Measurements from ENCODE around the gene GRK5.

GRK5 gene

GRCh38 chr10:119318411-119319160 lies 111.2 kb downstream of the GRK5 start:
- DNase-seq: no peak

DNA sequence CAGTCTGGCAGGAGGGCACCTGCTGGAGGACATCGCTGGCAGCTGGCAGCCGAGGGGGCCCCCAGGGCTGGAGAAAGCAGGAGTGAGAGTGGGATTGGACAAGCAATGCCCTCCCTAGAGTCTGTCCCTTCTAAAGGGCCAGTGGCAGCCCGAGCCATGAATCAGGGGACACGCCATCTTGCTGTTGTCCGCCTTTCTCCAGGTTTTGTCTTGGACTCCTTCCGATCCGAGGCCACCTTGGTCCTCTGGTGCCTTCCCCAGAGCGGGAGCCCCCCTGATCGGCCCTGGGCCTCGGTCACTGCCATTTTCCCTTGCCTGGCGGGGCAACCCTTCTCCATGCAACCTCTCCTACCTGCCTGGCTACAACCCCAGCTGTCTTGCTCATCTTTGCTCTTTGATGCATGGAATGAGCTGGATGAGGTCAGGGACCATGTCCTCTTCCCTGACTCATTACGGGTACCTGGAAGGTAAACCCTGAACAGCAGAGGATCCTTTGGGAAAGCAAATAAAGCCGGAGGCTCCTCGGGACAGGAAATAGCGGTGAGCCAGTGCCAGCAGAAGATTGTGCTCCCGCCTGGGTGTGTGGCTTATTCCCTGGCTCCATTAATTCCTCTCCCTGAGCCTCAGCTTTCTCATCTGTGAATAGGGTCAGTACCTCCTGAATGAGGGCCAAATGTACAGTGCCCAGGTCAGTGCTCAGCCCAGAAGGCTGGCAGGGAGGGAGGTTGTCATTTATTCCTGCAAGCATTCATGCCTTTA lies 112.0 kb downstream of the GRK5 start:
- no peak for DNase-seq

DNA sequence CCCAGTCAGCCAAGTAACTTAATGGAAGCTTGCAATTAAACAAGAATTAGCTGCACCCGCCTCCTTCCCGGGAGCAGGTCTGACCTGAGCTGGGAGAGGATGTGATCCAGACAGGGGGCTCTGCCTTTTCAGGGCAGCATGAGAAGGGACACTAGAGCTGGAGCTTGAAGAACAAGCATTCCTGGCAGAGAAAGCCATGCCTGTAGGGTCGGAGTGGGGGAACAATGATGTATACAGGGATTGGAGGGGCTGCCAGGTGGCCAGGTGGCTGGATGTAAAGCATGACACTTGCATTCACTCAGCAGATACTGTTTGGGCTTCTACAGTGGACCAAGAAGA lies 112.5 kb downstream of the GRK5 start:
- no peak for DNase-seq

DNA sequence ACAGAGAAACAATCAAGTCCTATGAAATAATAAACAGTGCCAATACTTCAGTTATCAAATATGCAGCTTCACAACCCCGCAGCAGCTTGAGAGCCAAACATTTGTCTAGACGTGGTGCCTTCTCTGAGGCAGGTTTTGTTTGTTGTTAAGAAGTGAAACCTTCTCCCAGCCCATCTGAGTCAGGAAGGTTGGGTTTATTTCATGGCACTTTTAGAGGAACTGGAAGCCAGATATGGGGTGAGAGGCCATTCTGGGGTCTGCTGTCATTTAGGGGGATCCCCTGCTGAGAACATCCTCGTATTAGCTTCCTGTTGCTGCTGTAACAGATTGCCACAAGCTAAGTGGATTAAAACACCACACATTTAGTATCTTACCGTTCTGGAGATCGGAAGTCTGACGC lies 113.6 kb downstream of the GRK5 start:
- no peak for DNase-seq

GRCh38 chr10:119323085-119324016 lies 116.0 kb downstream of the GRK5 start:
- no peak for DNase-seq

DNA sequence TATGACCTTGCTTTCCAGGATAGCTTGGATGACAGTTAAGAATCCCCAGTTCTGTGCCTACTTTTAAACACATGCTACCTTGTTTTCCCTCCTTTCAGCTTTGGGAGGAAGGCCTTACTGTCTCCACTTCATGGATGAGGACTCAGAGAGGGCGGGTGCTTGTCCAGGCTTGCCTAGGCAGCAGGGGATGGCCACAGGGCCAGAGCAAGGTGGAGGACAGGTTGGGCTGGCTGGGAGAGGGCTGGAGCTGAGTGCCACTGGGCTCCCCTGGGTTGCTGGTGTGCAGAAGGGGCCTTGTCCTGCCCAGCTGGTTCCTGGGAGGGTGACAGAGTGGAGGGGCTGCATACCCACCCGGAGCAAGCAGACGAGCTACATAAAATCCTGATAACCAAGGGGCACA lies 117.8 kb downstream of the GRK5 start:
- no peak for DNase-seq

GRCh38 chr10:119326167-119326566 lies 118.8 kb downstream of the GRK5 start:
- no peak for DNase-seq

GRCh38 chr10:119327096-119327745 lies 119.8 kb downstream of the GRK5 start:
- DNase-seq: no peak

DNA sequence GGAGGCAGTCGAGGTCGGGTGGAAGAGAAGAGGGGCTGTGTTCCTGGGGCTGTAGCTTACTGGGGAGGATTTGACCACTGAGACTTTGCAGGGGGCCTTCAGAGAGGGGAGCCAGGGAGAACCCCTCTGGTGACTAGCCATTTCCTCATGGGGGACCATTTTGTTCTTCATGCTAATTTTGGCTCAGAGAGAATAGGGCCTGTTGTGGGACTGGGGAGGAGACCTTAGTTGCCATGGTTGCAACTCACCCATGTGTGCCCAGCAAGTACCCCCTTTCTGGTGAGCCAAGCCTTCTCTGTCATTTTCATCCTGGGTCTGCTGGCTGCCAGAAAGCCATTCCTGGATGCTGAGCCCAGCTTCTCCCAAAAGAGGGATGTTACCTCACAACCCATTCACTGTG lies 120.9 kb downstream of the GRK5 start:
- DNase-seq: no peak

DNA sequence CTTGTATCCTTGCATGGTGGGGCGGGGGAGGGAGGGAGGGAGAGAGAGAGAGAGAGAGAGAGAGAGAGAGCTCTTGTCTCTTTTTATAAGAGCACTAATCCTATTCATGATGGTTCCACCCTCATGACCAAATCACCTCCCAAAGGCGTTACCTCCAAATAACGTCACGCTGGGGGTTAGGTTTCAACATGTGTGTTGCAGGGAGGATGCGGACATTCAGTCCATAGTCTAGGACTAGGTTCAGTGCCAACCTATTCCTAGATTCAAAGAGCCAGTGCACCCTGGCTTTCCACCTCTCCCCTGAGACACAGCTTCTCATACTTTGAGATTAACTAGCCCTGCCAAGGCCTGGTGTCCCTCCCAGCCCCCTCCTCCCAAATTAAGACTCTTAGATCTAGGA lies 123.0 kb downstream of the GRK5 start:
- DNase-seq: no peak

DNA sequence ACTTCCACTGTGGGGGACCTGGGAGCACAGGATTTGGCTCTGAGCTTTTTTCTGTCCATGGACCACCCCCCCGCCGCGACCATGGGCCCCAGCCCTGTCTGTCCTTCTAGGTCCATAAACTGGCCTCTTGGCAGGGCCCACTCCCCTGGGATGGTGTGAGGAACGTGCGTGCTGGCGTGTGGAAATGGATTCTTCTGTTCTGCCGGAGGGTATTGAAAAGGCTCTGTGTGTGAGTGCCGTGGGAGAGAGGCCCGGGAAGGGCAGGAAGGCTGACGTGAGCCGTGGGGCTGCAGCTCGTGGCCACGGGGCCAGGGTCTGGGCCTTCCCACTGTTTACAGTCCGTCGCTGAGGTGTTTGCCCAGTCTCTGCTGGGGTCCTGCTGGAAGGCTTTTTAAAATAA lies 123.7 kb downstream of the GRK5 start:
- DNase-seq: no peak

DNA sequence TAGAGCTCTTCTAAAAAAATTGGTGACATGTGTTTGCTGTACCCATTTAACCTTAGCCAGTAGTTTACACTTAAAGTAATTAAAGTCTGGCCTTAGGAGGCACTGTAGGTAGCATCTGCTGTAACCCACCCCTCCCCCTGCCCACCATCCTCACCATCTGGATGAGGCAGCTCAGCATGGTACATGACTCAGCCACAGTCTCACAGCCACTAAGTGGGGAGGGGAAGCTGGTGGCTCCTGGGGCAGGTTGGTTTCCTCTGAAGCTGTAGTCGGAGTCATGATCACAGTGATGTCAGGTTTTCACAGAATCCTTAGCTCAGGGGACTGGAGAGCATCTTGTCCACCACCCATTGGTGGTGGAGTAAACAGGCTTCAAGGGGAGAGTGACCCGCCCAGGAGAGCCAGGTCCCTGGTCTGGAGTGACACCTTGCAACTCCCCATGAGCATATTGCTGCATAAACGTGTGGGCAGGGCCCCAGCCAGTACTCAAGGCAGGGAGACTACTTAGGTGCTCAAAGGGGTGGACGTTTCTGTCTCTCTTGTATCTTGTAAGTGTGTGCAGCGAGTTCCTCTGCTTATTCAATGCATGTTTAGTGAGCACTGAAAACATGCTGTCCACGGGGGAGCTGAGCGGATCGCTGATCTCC lies 125.9 kb downstream of the GRK5 start:
- DNase-seq: no peak

- no peak for DNase-seq
Measured at GRCh38 chr10:119335671-119336353, 128.4 kb downstream of the GRK5 start.

DNA sequence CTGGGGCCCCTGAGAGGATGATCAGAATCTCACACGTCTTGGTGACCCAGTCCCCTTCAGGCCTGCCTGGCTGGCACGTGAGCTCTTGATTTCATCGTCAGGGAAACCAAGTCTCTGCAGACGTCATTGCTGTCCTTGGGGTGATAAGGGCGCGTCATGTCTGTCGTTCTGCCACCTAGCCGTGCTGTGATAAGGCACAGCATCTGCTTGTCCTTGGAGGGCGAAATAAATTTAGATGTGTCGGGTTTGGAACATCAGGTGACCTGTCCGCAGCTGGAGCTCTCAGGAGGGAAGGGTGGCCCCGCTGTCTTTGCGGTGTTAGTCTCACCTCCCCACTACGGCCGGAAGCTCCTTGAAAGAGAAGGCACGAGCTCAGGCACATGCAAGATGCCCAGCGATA lies 129.2 kb downstream of the GRK5 start:
- no peak for DNase-seq

- DNase-seq: no peak
Measured at GRCh38 chr10:119337223-119337622, 129.9 kb downstream of the GRK5 start.

- no peak for DNase-seq
Measured at GRCh38 chr10:119337796-119338432, 130.5 kb downstream of the GRK5 start.

GRCh38 chr10:119339109-119339508 lies 131.7 kb downstream of the GRK5 start:
- no peak for DNase-seq

DNA sequence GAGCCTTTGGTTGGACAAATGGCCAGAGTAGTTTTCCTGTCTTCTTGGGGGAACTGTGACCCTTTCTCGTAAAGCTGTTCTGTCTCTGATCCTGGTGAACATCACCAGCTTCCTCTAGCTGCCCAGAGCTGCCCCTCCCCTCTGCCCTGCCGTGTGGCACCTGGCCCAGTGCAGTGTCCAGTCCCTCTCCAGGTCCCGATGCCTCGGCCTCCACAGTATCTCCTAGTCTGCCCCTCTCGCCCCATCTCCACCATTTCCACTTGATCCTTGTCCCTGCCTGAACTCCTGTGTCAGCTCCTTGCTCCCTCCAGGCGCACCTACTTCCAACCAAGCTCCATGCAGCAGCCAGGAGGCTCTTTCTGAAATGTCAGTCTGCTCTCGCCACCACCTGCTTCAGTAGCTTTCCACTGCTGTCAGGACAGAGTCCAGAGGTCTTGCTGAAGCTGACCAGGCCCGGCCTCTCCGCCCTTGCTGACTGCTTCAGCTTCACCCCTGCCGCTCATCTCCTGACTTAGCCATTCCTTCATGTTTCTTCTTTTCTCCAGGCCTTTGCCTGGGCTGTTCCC lies 133.6 kb downstream of the GRK5 start:
- DNase-seq: no peak

DNA sequence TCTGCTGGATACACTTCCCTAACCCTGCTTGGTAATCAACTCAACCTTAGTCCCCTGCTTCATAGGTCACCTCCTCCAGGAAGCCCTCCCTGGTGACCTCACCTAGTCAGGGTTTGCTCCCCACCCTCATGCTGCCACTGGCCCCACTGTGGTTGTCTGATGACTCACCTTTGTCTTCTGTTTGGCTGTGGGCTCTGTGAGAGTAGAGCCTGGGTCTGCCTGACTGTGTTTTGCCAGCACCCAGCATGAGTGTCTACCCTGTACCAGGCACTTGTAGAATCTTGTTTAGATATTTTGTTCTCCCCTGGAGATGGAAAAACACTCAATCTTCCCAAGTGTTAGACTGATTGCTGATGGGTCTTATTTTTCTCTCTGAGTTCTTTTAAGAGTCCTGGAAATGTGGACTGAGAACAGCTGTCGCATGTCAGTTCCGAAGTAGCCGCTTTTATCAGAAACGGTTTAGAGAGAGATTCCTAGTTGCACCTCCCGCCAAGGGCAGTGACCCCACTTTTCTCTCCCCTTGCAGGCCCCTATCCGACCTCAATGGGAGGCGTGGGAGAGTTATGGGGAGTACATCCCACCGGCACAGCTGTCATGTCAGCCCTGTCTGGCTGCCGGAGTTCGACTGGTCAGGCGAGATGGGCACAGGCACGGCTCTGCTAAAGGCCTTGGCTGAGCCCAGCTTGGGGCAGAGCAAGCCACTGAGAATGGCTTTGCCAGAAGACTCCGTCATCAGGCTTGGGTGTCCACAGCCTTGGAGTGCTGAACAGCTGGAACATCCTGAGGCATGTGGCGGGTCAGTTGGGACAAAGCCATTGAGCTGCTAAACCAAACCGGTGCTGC lies 134.3 kb downstream of the GRK5 start:
- DNase-seq: peak; percentile 57

DNA sequence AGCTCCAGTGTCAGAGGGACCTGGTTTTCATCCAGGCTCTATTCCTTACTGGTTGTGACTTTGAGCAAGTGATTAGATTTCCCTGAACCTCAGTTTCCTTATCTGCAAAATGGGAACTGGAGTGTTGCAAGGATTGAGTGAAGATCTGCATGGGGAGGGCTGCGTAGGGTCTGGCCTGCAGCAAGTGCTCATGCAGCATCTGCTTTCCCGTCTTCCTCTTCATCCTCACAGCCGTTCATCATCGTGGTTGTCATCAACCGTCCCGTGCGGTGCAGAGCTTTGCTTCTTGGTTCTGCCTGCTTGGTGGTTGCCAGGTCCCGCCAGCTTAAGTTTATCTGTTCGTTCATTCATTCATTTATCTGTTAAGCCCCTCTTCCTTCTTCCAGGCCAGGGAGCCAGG lies 135.0 kb downstream of the GRK5 start:
- no peak for DNase-seq
